IMR-90 (cell line): Measurements from ENCODE around the gene RASSF10. TPM values are rescaled to one million over a fixed set of nuclear protein-coding genes. Genes with fewer than 3 reads are reported as not detected.

ENCODE experiments used
- ATAC-seq: fragments of 200-7000 bp; cut with Tn5 transposase; 2 replicates; pipeline ENCODE4 v1.9.1; 2020; ENCODE audit warnings: low read depth, mild to moderate bottlenecking, moderate library complexity
- BruUV-seq: library from RNA; stranded (reverse); fragments of 400-500 nt; replicated peaks from 2 replicates; lab custom pipeline; 2021; lab: Mats Ljungman, UMichigan
- CTCF ChIA-PET: fragments of 300-600 bp; formaldehyde crosslinking; extraction: SDS; loops from one replicate; lab custom pipeline; 2021; ENCODE audit warnings: antibody characterized with exemption; lab: Yijun Ruan, JAX
- POLR2A ChIA-PET: fragments of 300-600 bp; sonication (Branson Sonifier 250); formaldehyde crosslinking; loops from one replicate; lab custom pipeline; 2022; ENCODE audit warnings: antibody characterized with exemption; ENCODE audit not compliant: unreplicated experiment; lab: Charles Lee
- DNase-seq: peaks from one replicate; pipeline ENCODE4 v3.0.0; 2013
- H2AFZ ChIP-seq: replicated peaks from 2 replicates; pipeline ENCODE3; 2013; ENCODE audit warnings: low read length, mild to moderate bottlenecking; ENCODE audit not compliant: poor library complexity
- H2AK5ac ChIP-seq: 2 replicates; pipeline ENCODE4 v1.6.1; 2013; ENCODE audit warnings: low read depth, low read length, inconsistent platforms
- H2AK9ac ChIP-seq: replicated peaks from 2 replicates; pipeline ENCODE3; 2013; ENCODE audit warnings: mild to moderate bottlenecking, low read depth, low read length, moderate library complexity; ENCODE audit not compliant: poor library complexity
- H2BK120ac ChIP-seq: 2 replicates; pipeline ENCODE4 v1.6.1; 2013; ENCODE audit warnings: low read depth, low read length, inconsistent platforms
- H2BK15ac ChIP-seq: 3 replicates; pipeline ENCODE4 v1.6.1; 2013; ENCODE audit warnings: low read depth, low read length, inconsistent platforms
- H2BK20ac ChIP-seq: 2 replicates; pipeline ENCODE4 v1.6.1; 2013; ENCODE audit warnings: low read depth, mild to moderate bottlenecking, inconsistent platforms, low read length, moderate library complexity
- H2BK5ac ChIP-seq: 2 replicates; pipeline ENCODE4 v1.6.1; 2013; ENCODE audit warnings: mild to moderate bottlenecking, low read depth, low read length, inconsistent platforms; ENCODE audit not compliant: poor library complexity, severe bottlenecking
- H3K14ac ChIP-seq: replicated peaks from 2 replicates; pipeline ENCODE4 v1.6.1; 2013; ENCODE audit warnings: low read depth, low read length, inconsistent platforms
- H3K18ac ChIP-seq: 2 replicates; pipeline ENCODE4 v1.6.1; 2013; ENCODE audit warnings: low read depth, low read length, control low read depth
- H3K23ac ChIP-seq: 2 replicates; pipeline ENCODE4 v1.6.1; 2013; ENCODE audit warnings: low read depth, low read length, inconsistent platforms
- H3K27ac ChIP-seq: 2 replicates; pipeline ENCODE4 v1.5.1; 2013; ENCODE audit warnings: mild to moderate bottlenecking, control low read depth, low read length; ENCODE audit not compliant: insufficient read depth
- H3K27me3 ChIP-seq: 2 replicates; pipeline ENCODE4 v1.6.1; 2013; ENCODE audit warnings: low read length; ENCODE audit not compliant: control insufficient read depth, insufficient read depth
- H3K36me3 ChIP-seq: 2 replicates; pipeline ENCODE4 v1.6.1; 2013; ENCODE audit warnings: low read length, mixed read lengths; ENCODE audit not compliant: control insufficient read depth, insufficient read depth
- H3K4ac ChIP-seq: 2 replicates; pipeline ENCODE4 v1.6.1; 2013; ENCODE audit warnings: low read depth, low read length, inconsistent platforms
- H3K4me1 ChIP-seq: 2 replicates; pipeline ENCODE4 v1.6.1; 2013; ENCODE audit warnings: low read length, mixed read lengths; ENCODE audit not compliant: control insufficient read depth, insufficient read depth
- H3K4me2 ChIP-seq: 2 replicates; pipeline ENCODE4 v1.6.1; 2013; ENCODE audit warnings: low read depth, mild to moderate bottlenecking, control low read depth, low read length, moderate library complexity
- H3K4me3 ChIP-seq: 2 replicates; pipeline ENCODE4 v1.5.1; 2013; ENCODE audit warnings: low read depth, mild to moderate bottlenecking, control low read depth, low read length, moderate library complexity; ENCODE audit not compliant: insufficient read depth
- H3K56ac ChIP-seq: 2 replicates; pipeline ENCODE4 v1.6.1; 2013; ENCODE audit warnings: low read length, inconsistent platforms; ENCODE audit not compliant: insufficient read depth; ENCODE audit errors: extremely low read depth
- H3K79me1 ChIP-seq, 2 experiments: 2 replicates each; pipeline ENCODE4 v1.6.1; 2013; ENCODE audit warnings: low read length in 2 of 2, inconsistent platforms in 1 of 2, low read depth in 1 of 2
- H3K9ac ChIP-seq: 2 replicates; pipeline ENCODE4 v1.6.1; 2013; ENCODE audit warnings: low read depth, low read length, control low read depth
- H3K9me1 ChIP-seq: 2 replicates; pipeline ENCODE4 v1.6.1; 2013; ENCODE audit warnings: low read length, inconsistent platforms; ENCODE audit not compliant: insufficient read depth
- H3K9me3 ChIP-seq: 2 replicates; pipeline ENCODE4 v1.6.1; 2013; ENCODE audit warnings: low read length; ENCODE audit not compliant: control insufficient read depth, insufficient read depth
- H4K20me1 ChIP-seq: 2 replicates; pipeline ENCODE4 v1.6.1; 2013; ENCODE audit warnings: low read length, inconsistent platforms; ENCODE audit not compliant: insufficient read depth
- H4K5ac ChIP-seq: 2 replicates; pipeline ENCODE4 v1.6.1; 2013; ENCODE audit warnings: mild to moderate bottlenecking, low read depth, low read length, control low read depth
- H4K8ac ChIP-seq, 2 experiments: 2 replicates each; pipeline ENCODE4 v1.6.1; 2013; ENCODE audit warnings: low read depth in 2 of 2, low read length in 2 of 2, control low read depth in 1 of 2, inconsistent platforms in 1 of 2
- H4K91ac ChIP-seq: 2 replicates; pipeline ENCODE4 v1.6.1; 2013; ENCODE audit warnings: low read depth, low read length, inconsistent platforms; ENCODE audit not compliant: insufficient read depth
- BHLHE40 ChIP-seq: fragments of 150-350 bp; IDR thresholded peaks from 2 replicates; pipeline ENCODE4 v1.6.1; 2016; ENCODE audit warnings: mild to moderate bottlenecking, low read depth, low read length
- CEBPB ChIP-seq: IDR thresholded peaks from 2 replicates; pipeline ENCODE4 v1.6.1; 2012; ENCODE audit warnings: low read depth, low read length, improper control_type of control experiment
- CHD1 ChIP-seq: IDR thresholded peaks from 2 replicates; pipeline ENCODE4 v1.6.1; 2012; ENCODE audit warnings: low read depth, low read length, improper control_type of control experiment
- CTCF ChIP-seq: conservative IDR thresholded peaks from 2 replicates; pipeline ENCODE4 v1.5.1; 2012; ENCODE audit warnings: mild to moderate bottlenecking, low read depth, low read length, improper control_type of control experiment
- ELK1 ChIP-seq: fragments of 150-350 bp; IDR thresholded peaks from 2 replicates; pipeline ENCODE4 v1.6.1; 2016; ENCODE audit warnings: low read depth, mild to moderate bottlenecking, low read length, moderate library complexity, borderline replicate concordance
- MAFK ChIP-seq: IDR thresholded peaks from 2 replicates; pipeline ENCODE4 v1.6.1; 2012; ENCODE audit warnings: low read depth, low read length, improper control_type of control experiment
- MXI1 ChIP-seq: IDR thresholded peaks from 2 replicates; pipeline ENCODE4 v1.6.1; 2012; ENCODE audit warnings: low read depth, mild to moderate bottlenecking, low read length, moderate library complexity, borderline replicate concordance
- NFE2L2 ChIP-seq: fragments of 150-350 bp; IDR thresholded peaks from 2 replicates; pipeline ENCODE4 v1.6.1; 2016; ENCODE audit warnings: low read depth, mild to moderate bottlenecking, low read length
- POLR2A ChIP-seq: IDR thresholded peaks from 2 replicates; pipeline ENCODE4 v1.6.1; 2012; ENCODE audit warnings: mild to moderate bottlenecking, low read depth, low read length
- RAD21 ChIP-seq: IDR thresholded peaks from 2 replicates; pipeline ENCODE4 v1.6.1; 2012; ENCODE audit warnings: low read length, improper control_type of control experiment
- RCOR1 ChIP-seq: IDR thresholded peaks from 2 replicates; pipeline ENCODE4 v1.6.1; 2012; ENCODE audit warnings: mild to moderate bottlenecking, low read length, improper control_type of control experiment; ENCODE audit not compliant: insufficient replicate concordance
- RFX5 ChIP-seq: IDR thresholded peaks from 2 replicates; pipeline ENCODE4 v1.8.0; 2012; ENCODE audit warnings: low read depth, mild to moderate bottlenecking, low read length, moderate library complexity
- SMC3 ChIP-seq: fragments of 150-350 bp; IDR thresholded peaks from 2 replicates; pipeline ENCODE4 v1.6.1; 2016; ENCODE audit warnings: low read depth, mild to moderate bottlenecking, antibody characterized with exemption, low read length, moderate library complexity
- USF2 ChIP-seq: fragments of 150-350 bp; IDR thresholded peaks from 2 replicates; pipeline ENCODE4 v1.6.1; 2017; ENCODE audit warnings: mild to moderate bottlenecking, antibody characterized with exemption, low read length, low read depth
- WGBS, 2 experiments: methylation state at CpG; one replicate each; pipeline versions ENCODE4 v1.1.5 to v1.1.7; 2013; ENCODE audit warnings: missing lambda C conversion rate in 2 of 2; ENCODE audit not compliant: insufficient read length in 1 of 2; ENCODE audit errors: extremely low coverage in 2 of 2; 5-methylcytosine and 5-hydroxymethylcytosine counted together
- dilution Hi-C: fragments of 300-500 bp; cut with HindIII; formaldehyde crosslinking; loops from one replicate; pipeline ENCODE4 v1.14.3; 2018; ENCODE audit warnings: low sequenced_read_pairs; ENCODE audit not compliant: unreplicated experiment
- in situ Hi-C: fragments of 300-500 bp; cut with MboI; formaldehyde crosslinking; loops from 3 replicates; pipeline ENCODE4 v1.14.3; 2019; ENCODE audit warnings: low sequenced_read_pairs, inconsistent platforms, mixed read lengths
- intact Hi-C: fragments of 100-400 bp; cut with micrococcal nuclease; formaldehyde crosslinking; loops from 2 replicates; pipeline ENCODE4 v1.10.0; 2022
- polyA plus RNA-seq, 3 experiments: library from polyadenylated mRNA; depleted of rRNA; stranded (reverse); fragments of >200 nt; gene quantifications; 2 replicates each; pipeline ENCODE4 v1.2.3, GENCODE V29; 2012; ENCODE audit warnings: low replicate concordance in 1 of 3
- total RNA-seq: library from RNA; depleted of rRNA; stranded (reverse); fragments of >200 nt; gene quantifications from 2 replicates; pipeline ENCODE4 v1.2.3, GENCODE V29; 2012

The RASSF10 gene
- total and polyA plus RNA-seq, 2 of the 4 experiments (the other 2 are of a cell fraction): not detected

- Histone ChIP-seq H3K4me1 (no peaks in the 10 kb centered on the region), H4K8ac (no peak overlapping the region), H2BK20ac (no peak overlapping the region), H3K79me1 (no peaks in the 10 kb centered on the region), H3K27ac (no peak overlapping the region), H3K36me3 (no peaks in the 10 kb centered on the region), H2AFZ (no peak overlapping the region), H3K27me3 (peaks cover 62% of the 10 kb centered on the region), H3K56ac (no peak overlapping the region), H2BK120ac (no peak overlapping the region), H3K4me3 (no peak overlapping the region), H3K4ac (no peak overlapping the region), H4K91ac (no peak overlapping the region), H3K23ac (no peak overlapping the region), H4K20me1 (no peaks in the 10 kb centered on the region; the same call in 1 of the 2 replicates), H3K9me3 (0 out of 2 replicates have a peak, but pooled peaks cover 2% of the 10 kb centered on the region), H3K14ac (no peak overlapping the region), H2AK9ac (no peak overlapping the region), H3K9ac (no peak overlapping the region), H2BK15ac (no peak overlapping the region), H4K5ac (no peak overlapping the region), H3K18ac (no peak overlapping the region), H2BK5ac (no peak overlapping the region), H2AK5ac (no peak overlapping the region), H3K4me2 (no peak overlapping the region), H3K9me1 (no peaks in the 10 kb centered on the region)
- POLR2A ChIA-PET: no interaction called here
- dilution Hi-C loops: no loop called here
- TF ChIP-seq CHD1 (no peak), RFX5 (no peak), MXI1 (no peak), CTCF (no peak), USF2 (no peak), SMC3 (no peak), BHLHE40 (no peak), POLR2A (no peak), NFE2L2 (no peak), CEBPB (no peak), RCOR1 (no peak), MAFK (no peak), RAD21 (no peak), ELK1 (no peak)
- intact Hi-C loops: no loop called here
- 58% methylated on average over 2 of the region's 7 CpGs; no CpG with 5 or more reads in 1 of the 2 experiments for WGBS, 2 experiments
- in situ Hi-C loops: no loop called here
- BruUV-seq: no TSS peak
- ATAC-seq: no peak
- CTCF ChIA-PET: no interaction called here
- DNase-seq: no peak
Measured at GRCh38 chr11:12983336-12983735, 25.8 kb upstream of the RASSF10 start.
